Neutrophil (primary cell): ENCODE results near the gene DHX8.

ENCODE experiments used
- H3K27ac ChIP-seq: fragments of 200-600 bp; sonication (generic); 2 replicates; pipeline ENCODE4 v1.5.1; 2016; ENCODE audit warnings: mild to moderate bottlenecking, moderate library complexity
- H3K27me3 ChIP-seq: fragments of 200-600 bp; sonication (generic); 2 replicates; pipeline ENCODE4 v1.6.0; 2016; ENCODE audit warnings: mild to moderate bottlenecking
- H3K36me3 ChIP-seq: fragments of 200-600 bp; sonication (generic); 2 replicates; pipeline ENCODE4 v1.5.1; 2017
- H3K4me1 ChIP-seq, 2 experiments: fragments of 200-600 bp in 1 of 2; sonication (generic) in 1 of 2; 1 replicate in 1 of 2; 2 replicates in 1 of 2; pipeline versions ENCODE4 v1.5.1 to v1.6.1; 2013 to 2016; ENCODE audit warnings: low read depth in 1 of 2, low read length in 1 of 2, mild to moderate bottlenecking in 1 of 2, moderate library complexity in 1 of 2; ENCODE audit not compliant: control insufficient read depth in 1 of 2, insufficient read depth in 1 of 2
- H3K4me3 ChIP-seq, 2 experiments: fragments of 200-600 bp in 1 of 2; sonication (generic) in 1 of 2; 1 replicate in 1 of 2; 2 replicates in 1 of 2; pipeline ENCODE4 v1.5.1; 2013 to 2016; ENCODE audit warnings: low read depth in 1 of 2, low read length in 1 of 2, mild to moderate bottlenecking in 1 of 2, moderate library complexity in 1 of 2
- H3K9me3 ChIP-seq: fragments of 200-600 bp; sonication (generic); 2 replicates; pipeline ENCODE4 v1.5.1; 2016
- CTCF ChIP-seq: fragments of 200-600 bp; sonication (generic); IDR thresholded peaks from 2 replicates; pipeline ENCODE4 v1.5.1; 2016; ENCODE audit warnings: antibody characterized with exemption

DHX8 gene

GRCh38 chr17:43464046-43464445, 19.7 kb upstream of the DHX8 start:
- no peak for TF ChIP-seq CTCF
- no peaks in the 10 kb centered on the region for H3K4me1 ChIP-seq
- no peaks in the 10 kb centered on the region for H3K36me3 ChIP-seq
- H3K4me3 ChIP-seq, result no peak overlapping the region
- H3K27me3 ChIP-seq, result peaks cover 47% of the 10 kb centered on the region
- H3K9me3 ChIP-seq, result no peaks in the 10 kb centered on the region
- H3K27ac ChIP-seq, result no peak overlapping the region

DNA sequence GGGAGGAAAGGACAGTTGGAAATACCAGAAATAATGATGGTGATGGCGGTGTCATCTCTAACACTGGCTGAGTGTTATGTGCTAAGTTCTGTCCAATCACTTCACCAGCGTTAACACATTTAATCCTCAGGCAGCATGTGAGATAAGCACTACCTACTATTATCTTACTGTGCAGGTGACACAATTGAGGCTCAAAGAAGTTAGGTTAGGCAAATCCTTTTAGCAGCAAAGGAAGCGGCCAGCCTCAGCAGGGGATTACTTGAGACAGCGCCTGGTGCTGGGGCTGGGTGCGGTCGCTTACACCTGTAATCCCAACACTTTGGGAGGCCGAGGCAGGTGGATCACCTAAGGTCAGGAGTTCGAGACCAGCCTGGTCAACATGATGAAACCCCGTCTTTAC, 18.7 kb upstream of the DHX8 start:
- no peak overlapping the region for H3K4me3 ChIP-seq
- H3K27me3 ChIP-seq, result peaks cover 43% of the 10 kb centered on the region
- H3K4me1 ChIP-seq, result no peaks in the 10 kb centered on the region
- no peaks in the 10 kb centered on the region for H3K36me3 ChIP-seq
- no peak for TF ChIP-seq CTCF
- H3K9me3 ChIP-seq, result no peaks in the 10 kb centered on the region
- no peak overlapping the region for H3K27ac ChIP-seq

- Histone ChIP-seq H3K4me3 (no peak overlapping the region), H3K9me3 (no peaks in the 10 kb centered on the region), H3K36me3 (no peaks in the 10 kb centered on the region), H3K27me3 (peaks cover 30% of the 10 kb centered on the region), H3K4me1 (no peaks in the 10 kb centered on the region), H3K27ac (no peak overlapping the region)
- no peak for TF ChIP-seq CTCF
These were observed 15.7 kb upstream of the DHX8 start for GRCh38 chr17:43467981-43468581.

GRCh38 chr17:43468691-43469139, 15.1 kb upstream of the DHX8 start:
- H3K27me3 ChIP-seq, result peaks cover 30% of the 10 kb centered on the region
- no peak overlapping the region for H3K4me3 ChIP-seq
- no peak overlapping the region for H3K27ac ChIP-seq
- no peak for TF ChIP-seq CTCF
- no peaks in the 10 kb centered on the region for H3K36me3 ChIP-seq
- H3K9me3 ChIP-seq, result no peaks in the 10 kb centered on the region
- no peaks in the 10 kb centered on the region for H3K4me1 ChIP-seq

DNA sequence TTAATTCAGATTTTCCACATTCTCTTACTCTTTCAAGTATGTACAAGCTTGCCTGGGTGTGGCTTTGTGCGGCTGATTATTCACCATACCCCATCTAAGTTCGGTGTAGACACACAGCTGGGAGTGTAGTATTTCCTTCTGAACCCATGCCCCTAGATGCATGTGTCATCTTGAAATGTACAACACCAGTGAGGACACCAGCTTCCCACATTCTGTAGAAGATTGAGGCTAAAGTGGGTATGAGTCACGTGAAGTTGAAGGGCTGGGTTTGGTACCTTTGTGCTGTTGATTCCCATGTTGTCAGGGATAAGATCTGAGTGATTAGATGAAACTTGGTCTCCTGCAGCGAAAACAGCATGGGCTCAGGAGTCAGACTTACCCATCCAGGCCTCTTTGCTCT, 14.6 kb upstream of the DHX8 start:
- TF ChIP-seq CTCF, result no peak
- Histone ChIP-seq H3K4me1 (no peaks in the 10 kb centered on the region), H3K27ac (no peak overlapping the region), H3K9me3 (no peaks in the 10 kb centered on the region), H3K4me3 (no peak overlapping the region), H3K36me3 (no peaks in the 10 kb centered on the region), H3K27me3 (peaks cover 27% of the 10 kb centered on the region)
